Activated naive CD8-positive, alpha-beta T cell treated with anti-CD3 and anti-CD28 coated beads, Interleukin-2, amount 50 U/mL, for 24 hours (primary cell): ENCODE data around the gene STXBP1.
A peak's percentile ranks its signal among the peaks of the same experiment; 100 is the strongest.
"Not testable (repeated sequence)": the region's sequence is repeated elsewhere in the genome, so short reads cannot be mapped to it uniquely, and the experiment has no call there.

Experiments
- ATAC-seq: fragments of 150-1000 bp; cut with Tn5 transposase; one replicate; pipeline ENCODE4 v1.10.0; 2021
- DNase-seq: peaks from one replicate; pipeline ENCODE4 v3.0.0; 2021
- H3K27ac Mint-ChIP-seq: one replicate; pipeline ENCODE4 v1.8.0; 2021; ENCODE audit warnings: mild to moderate bottlenecking, mixed read lengths
- H3K27me3 Mint-ChIP-seq: one replicate; pipeline ENCODE4 v1.8.0; 2021; ENCODE audit warnings: mixed read lengths
- H3K36me3 Mint-ChIP-seq: one replicate; pipeline ENCODE4 v1.8.0; 2021; ENCODE audit warnings: low read depth, mixed read lengths
- H3K4me1 Mint-ChIP-seq: one replicate; pipeline ENCODE4 v1.8.0; 2021; ENCODE audit warnings: mixed read lengths
- H3K4me3 Mint-ChIP-seq: one replicate; pipeline ENCODE4 v1.8.0; 2021; ENCODE audit warnings: mild to moderate bottlenecking, moderate library complexity, mixed read lengths
- H3K9me3 Mint-ChIP-seq: one replicate; pipeline ENCODE4 v1.8.0; 2021; ENCODE audit warnings: mixed read lengths

Gene STXBP1

GRCh38 chr9:127587966-127588365, 24.1 kb upstream of the STXBP1 start:
- ATAC-seq (no peak), DNase-seq (no peak)
- Mint-ChIP-seq H3K4me3 (no peak overlapping the region), H3K27me3 (peaks cover 15% of the 10 kb centered on the region), H3K36me3 (no peaks in the 10 kb centered on the region), H3K4me1 (peaks cover 8% of the 10 kb centered on the region), H3K27ac (no peak overlapping the region), H3K9me3 (no peaks in the 10 kb centered on the region)

GRCh38 chr9:127588740-127589506, 23.2 kb upstream of the STXBP1 start:
- Mint-ChIP-seq H3K36me3 (no peaks in the 10 kb centered on the region), H3K4me3 (no peak overlapping the region), H3K4me1 (peaks cover 2% of the 10 kb centered on the region), H3K27me3 (peaks cover 15% of the 10 kb centered on the region), H3K9me3 (no peaks in the 10 kb centered on the region), H3K27ac (no peak overlapping the region)
- ATAC-seq (no peak), DNase-seq (no peak)

- H3K27ac Mint-ChIP-seq: no peak overlapping the region
- peak; percentile 34 for DNase-seq
Measured at GRCh38 chr9:127589955-127590370, 22.1 kb upstream of the STXBP1 start.

GRCh38 chr9:127595611-127596010, 16.5 kb upstream of the STXBP1 start:
- H3K4me3 Mint-ChIP-seq: no peak overlapping the region
- H3K27ac Mint-ChIP-seq: no peak overlapping the region
- no peaks in the 10 kb centered on the region for H3K27me3 Mint-ChIP-seq
- no peak for ATAC-seq
- DNase-seq: no peak
- no peaks in the 10 kb centered on the region for H3K9me3 Mint-ChIP-seq
- H3K4me1 Mint-ChIP-seq: no peaks in the 10 kb centered on the region
- no peaks in the 10 kb centered on the region for H3K36me3 Mint-ChIP-seq

More at GRCh38 chr9:127589955-127590370, 22.1 kb upstream of the STXBP1 start:
- no peak overlapping the region for H3K4me3 Mint-ChIP-seq
- no peaks in the 10 kb centered on the region for H3K4me1 Mint-ChIP-seq
- no peaks in the 10 kb centered on the region for H3K9me3 Mint-ChIP-seq
- no peaks in the 10 kb centered on the region for H3K36me3 Mint-ChIP-seq
- H3K27me3 Mint-ChIP-seq: peaks cover 15% of the 10 kb centered on the region
- peak; percentile 41 for ATAC-seq

GRCh38 chr9:127598839-127599549, 13.1 kb upstream of the STXBP1 start:
- DNase-seq (no peak), ATAC-seq (no peak)
- H3K9me3 Mint-ChIP-seq: no peaks in the 10 kb centered on the region
- H3K4me1 Mint-ChIP-seq: no peaks in the 10 kb centered on the region
- H3K4me3 Mint-ChIP-seq: no peak overlapping the region
- H3K36me3 Mint-ChIP-seq: no peaks in the 10 kb centered on the region
- no peaks in the 10 kb centered on the region for H3K27me3 Mint-ChIP-seq
- no peak overlapping the region for H3K27ac Mint-ChIP-seq

- no peak for ATAC-seq
- Mint-ChIP-seq H3K9me3 (no peaks in the 10 kb centered on the region), H3K27me3 (no peaks in the 10 kb centered on the region), H3K36me3 (no peaks in the 10 kb centered on the region), H3K27ac (no peak overlapping the region), H3K4me3 (no peak overlapping the region), H3K4me1 (no peaks in the 10 kb centered on the region)
- no peak for DNase-seq
Measured at GRCh38 chr9:127599550-127599891, 12.6 kb upstream of the STXBP1 start.

- Mint-ChIP-seq H3K4me3 (no peak overlapping the region), H3K9me3 (no peaks in the 10 kb centered on the region), H3K36me3 (no peaks in the 10 kb centered on the region), H3K27ac (no peak overlapping the region), H3K27me3 (peaks cover 3% of the 10 kb centered on the region), H3K4me1 (peaks cover 7% of the 10 kb centered on the region)
- ATAC-seq (no peak), DNase-seq (no peak)
Measured at GRCh38 chr9:127603226-127603625, 8.9 kb upstream of the STXBP1 start.

- DNase-seq (no peak), ATAC-seq (no peak)
- Mint-ChIP-seq H3K4me1 (peaks cover 14% of the 10 kb centered on the region), H3K9me3 (no peaks in the 10 kb centered on the region), H3K36me3 (no peaks in the 10 kb centered on the region), H3K27ac (no peak overlapping the region), H3K4me3 (no peak overlapping the region), H3K27me3 (peaks cover 22% of the 10 kb centered on the region)
Measured at GRCh38 chr9:127606043-127606442, 6.0 kb upstream of the STXBP1 start.

- DNase-seq: peak; percentile 77
- peaks cover 30% of the 10 kb centered on the region for H3K27me3 Mint-ChIP-seq
- no peaks in the 10 kb centered on the region for H3K9me3 Mint-ChIP-seq
- H3K4me1 Mint-ChIP-seq: peaks cover 26% of the 10 kb centered on the region
- H3K36me3 Mint-ChIP-seq: no peaks in the 10 kb centered on the region
- H3K4me3 Mint-ChIP-seq: peak overlapping the region; percentile 83
- ATAC-seq: peak; percentile 64
- peak overlapping the region; percentile 59 for H3K27ac Mint-ChIP-seq
Measured at GRCh38 chr9:127608104-127608966, 3.7 kb upstream of the STXBP1 start.

- Mint-ChIP-seq H3K27ac (peak overlapping the region; percentile 86), H3K27me3 (peaks cover 37% of the 10 kb centered on the region), H3K36me3 (no peaks in the 10 kb centered on the region), H3K4me3 (peak overlapping the region; percentile 92), H3K9me3 (no peaks in the 10 kb centered on the region), H3K4me1 (peaks cover 31% of the 10 kb centered on the region)
- ATAC-seq: no peak
- DNase-seq: no peak
Measured at GRCh38 chr9:127611603-127611898, 526 bp upstream of the STXBP1 start.

- H3K27ac Mint-ChIP-seq: peak overlapping the region; percentile 42
- ATAC-seq (peak; percentile 15), DNase-seq (peak; percentile 35)
- peaks cover 26% of the 10 kb centered on the region for H3K4me1 Mint-ChIP-seq
- no peaks in the 10 kb centered on the region for H3K36me3 Mint-ChIP-seq
- H3K4me3 Mint-ChIP-seq: peak overlapping the region; percentile 84
- H3K27me3 Mint-ChIP-seq: peaks cover 34% of the 10 kb centered on the region
- no peaks in the 10 kb centered on the region for H3K9me3 Mint-ChIP-seq
Measured at GRCh38 chr9:127612939-127613582, 984 bp downstream of the STXBP1 start.

- DNase-seq: no peak
- Mint-ChIP-seq H3K27ac (peak overlapping the region; percentile 42), H3K4me1 (peaks cover 23% of the 10 kb centered on the region), H3K9me3 (no peaks in the 10 kb centered on the region), H3K27me3 (peaks cover 33% of the 10 kb centered on the region), H3K4me3 (peak overlapping the region; percentile 84), H3K36me3 (no peaks in the 10 kb centered on the region)
- ATAC-seq: no peak
Measured at GRCh38 chr9:127613583-127613954, 1.5 kb downstream of the STXBP1 start.

GRCh38 chr9:127614961-127615360, 2.9 kb downstream of the STXBP1 start:
- H3K27me3 Mint-ChIP-seq: peaks cover 22% of the 10 kb centered on the region
- no peaks in the 10 kb centered on the region for H3K9me3 Mint-ChIP-seq
- H3K36me3 Mint-ChIP-seq: no peaks in the 10 kb centered on the region
- DNase-seq: no peak
- peaks cover 17% of the 10 kb centered on the region for H3K4me1 Mint-ChIP-seq
- no peak for ATAC-seq
- H3K27ac Mint-ChIP-seq: no peak overlapping the region
- H3K4me3 Mint-ChIP-seq: no peak overlapping the region

GRCh38 chr9:127621339-127621970, 9.4 kb downstream of the STXBP1 start:
- DNase-seq, H3K4me3 Mint-ChIP-seq, H3K27ac Mint-ChIP-seq, H3K27me3 Mint-ChIP-seq, H3K4me1 Mint-ChIP-seq, H3K36me3 Mint-ChIP-seq, H3K9me3 Mint-ChIP-seq: not testable (repeated sequence)
- ATAC-seq: peak; percentile 24
